GM21576 (cell line): Measurements from ENCODE around the gene COL19A1.

Experiments
- ATAC-seq: cut with Tn5 transposase; IDR thresholded peaks from one replicate; pipeline ENCODE4 v1.9.1; 2021; ENCODE audit warnings: mild to moderate bottlenecking, moderate library complexity; ENCODE audit not compliant: unreplicated experiment

The COL19A1 gene

GRCh38 chr6:70051197-70052124 lies 185.1 kb downstream of the COL19A1 start:
- ATAC-seq, result no peak

GRCh38 chr6:70059039-70059719 lies 192.8 kb downstream of the COL19A1 start:
- no peak for ATAC-seq

DNA sequence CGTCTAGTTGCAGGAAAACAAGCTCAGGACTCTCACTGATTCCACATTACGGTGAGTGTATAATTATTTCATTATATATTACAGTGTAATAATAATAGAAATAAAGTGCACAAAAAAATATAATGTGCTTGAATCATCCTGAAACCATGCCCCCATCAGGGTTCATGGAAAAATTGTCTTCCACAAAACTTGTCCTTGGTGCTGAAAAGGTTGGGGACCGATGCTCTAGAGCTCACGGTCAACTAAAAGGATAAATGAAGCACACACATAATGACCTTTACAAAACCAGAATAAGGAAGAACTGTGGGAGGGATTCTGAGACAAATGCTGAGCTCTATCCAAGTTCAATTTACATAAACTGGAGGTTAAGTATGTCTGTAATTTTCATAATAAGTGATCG lies 194.3 kb downstream of the COL19A1 start:
- no peak for ATAC-seq

DNA sequence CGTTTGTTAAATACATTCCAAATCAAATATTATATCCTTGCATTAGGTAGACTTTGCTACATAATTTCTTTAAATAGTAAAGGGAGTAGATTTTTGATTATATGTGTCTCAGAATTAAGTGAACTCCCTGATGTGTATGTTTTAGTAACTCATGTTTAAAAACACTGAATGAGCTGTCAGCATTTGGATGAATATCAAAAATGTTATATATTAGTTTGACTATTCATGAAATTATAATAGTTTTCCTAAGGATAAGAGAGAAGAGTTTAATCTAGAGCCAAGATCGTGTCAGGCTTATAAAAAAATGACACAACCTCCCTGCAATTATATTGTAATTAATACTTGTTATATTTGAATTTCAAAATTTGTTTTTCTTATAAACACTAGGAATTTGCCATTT lies 195.2 kb downstream of the COL19A1 start:
- no peak for ATAC-seq

- ATAC-seq, result no peak
These were observed 195.7 kb downstream of the COL19A1 start for GRCh38 chr6:70062010-70062409.

DNA sequence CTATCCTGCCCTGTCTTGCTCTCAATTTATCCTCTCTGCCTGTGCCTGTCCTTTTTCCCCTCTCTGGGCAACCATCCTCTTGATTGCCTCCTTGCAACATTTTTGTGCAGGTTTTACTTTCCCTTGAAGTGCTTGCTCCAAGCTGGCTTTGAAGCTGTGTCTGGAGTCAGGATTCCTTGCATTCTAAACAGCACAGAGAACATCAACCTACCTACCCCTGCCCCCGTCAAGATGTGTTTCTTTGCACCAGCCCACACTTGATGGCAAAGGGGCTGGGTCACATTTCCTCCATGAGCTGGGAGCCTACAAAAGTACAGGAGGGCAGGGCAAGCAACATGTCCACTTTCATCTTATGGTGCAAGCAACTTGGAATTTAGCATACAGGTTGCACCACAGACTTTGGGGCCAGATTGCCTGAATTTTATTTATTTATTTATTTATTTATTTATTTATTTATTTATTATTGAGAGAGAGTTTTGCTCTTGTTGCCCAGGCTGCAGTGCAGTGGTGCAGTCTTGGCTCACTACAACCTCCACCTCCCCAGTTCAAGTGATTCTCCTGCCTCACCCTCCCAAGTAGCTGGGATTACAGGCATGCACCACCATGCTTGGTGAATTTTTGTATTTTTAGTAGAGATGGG lies 206.3 kb downstream of the COL19A1 start:
- no peak for ATAC-seq

DNA sequence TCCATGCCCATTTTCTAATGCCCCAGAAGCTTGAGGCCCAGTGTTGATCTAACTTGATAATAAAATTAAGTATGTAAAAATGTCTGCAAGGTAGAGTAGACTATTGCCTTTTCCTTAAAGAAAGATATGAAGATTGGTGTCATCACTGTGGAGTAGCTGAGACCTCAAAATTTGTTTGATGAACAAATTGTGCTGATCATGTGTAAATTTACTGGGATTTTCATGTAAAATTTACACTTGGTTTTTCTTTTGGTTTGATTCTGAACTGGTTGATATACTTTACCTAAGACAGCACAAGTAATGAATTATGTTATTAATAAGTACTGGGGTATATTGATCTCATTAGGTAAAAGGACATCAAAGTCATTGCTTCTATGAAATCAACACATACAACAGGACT lies 207.3 kb downstream of the COL19A1 start:
- ATAC-seq, result no peak

DNA sequence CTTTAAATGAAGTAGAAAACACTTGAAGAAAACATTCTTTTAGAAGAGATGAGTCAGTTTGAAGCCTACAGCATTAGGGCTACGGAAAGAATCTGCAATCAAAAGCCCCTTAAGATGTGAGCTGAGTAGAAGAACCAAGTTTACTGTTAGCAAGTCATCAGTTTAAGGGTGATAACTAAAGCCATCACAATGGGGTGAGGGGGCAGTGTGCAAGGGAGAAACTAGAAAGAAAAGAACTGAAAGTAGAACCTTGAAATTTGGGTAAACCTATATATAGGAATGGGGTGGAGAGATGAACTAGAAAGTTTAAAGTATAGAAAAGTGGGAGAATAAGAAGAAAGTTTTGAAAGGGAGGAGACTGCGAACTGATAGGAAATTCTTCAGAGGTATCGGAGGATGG lies 212.9 kb downstream of the COL19A1 start:
- ATAC-seq, result no peak

GRCh38 chr6:70080443-70081070 lies 214.2 kb downstream of the COL19A1 start:
- ATAC-seq, result no peak

- ATAC-seq, result no peak
These were observed 216.5 kb downstream of the COL19A1 start for GRCh38 chr6:70082830-70083229.

- ATAC-seq, result no peak
These were observed 220.4 kb downstream of the COL19A1 start for GRCh38 chr6:70086806-70087205.

DNA sequence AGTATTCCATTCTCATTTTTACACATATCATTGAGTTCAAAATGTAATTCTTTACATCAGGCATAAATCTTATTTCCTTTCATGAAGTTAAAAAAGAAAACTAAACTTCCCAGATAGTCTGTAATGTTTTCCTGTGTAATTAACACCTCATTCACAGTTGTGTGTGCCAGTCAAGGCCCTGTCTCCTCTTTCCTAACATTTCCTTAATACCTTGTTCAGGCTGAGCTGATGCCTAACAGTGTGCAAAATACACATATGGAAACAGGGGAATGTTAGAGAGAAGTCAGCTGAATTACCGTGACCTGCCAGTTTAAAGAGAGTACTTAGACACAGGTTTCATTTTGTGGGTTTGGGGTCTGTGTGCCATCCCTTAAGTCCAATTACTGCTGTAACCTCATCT lies 227.8 kb downstream of the COL19A1 start:
- ATAC-seq, result no peak

DNA sequence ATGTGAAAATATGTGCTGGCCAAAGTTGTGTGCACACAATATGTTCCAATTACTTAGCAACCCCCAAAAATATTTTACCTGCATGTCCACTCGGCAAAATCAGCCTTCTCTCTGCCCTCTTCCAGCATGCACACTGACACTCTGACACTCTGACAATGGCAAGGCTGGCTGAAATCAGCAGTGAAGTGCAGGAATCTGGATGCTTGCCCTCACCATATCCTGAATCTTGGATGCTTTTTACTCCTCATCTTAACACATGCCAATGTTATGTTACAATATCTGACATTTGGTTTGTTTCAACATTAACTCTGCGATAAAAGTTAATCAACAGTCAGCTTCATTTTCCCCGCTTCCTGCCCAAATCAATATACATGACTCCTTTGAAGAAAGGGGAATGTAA lies 233.4 kb downstream of the COL19A1 start:
- ATAC-seq, result no peak

- ATAC-seq, result no peak
These were observed 237.4 kb downstream of the COL19A1 start for GRCh38 chr6:70103798-70104197.

- ATAC-seq, result no peak
These were observed 241.7 kb downstream of the COL19A1 start for GRCh38 chr6:70107852-70108629.

GRCh38 chr6:70110126-70111022 lies 244.0 kb downstream of the COL19A1 start:
- peak; percentile 40 for ATAC-seq

GRCh38 chr6:70111737-70112136 lies 245.4 kb downstream of the COL19A1 start:
- ATAC-seq, result no peak

- no peak for ATAC-seq
These were observed 246.4 kb downstream of the COL19A1 start for GRCh38 chr6:70112716-70113115.

GRCh38 chr6:70113171-70113570 lies 246.8 kb downstream of the COL19A1 start:
- ATAC-seq, result no peak
